Tibial nerve (tissue), 4 donors: ENCODE measurements around the gene CALCOCO1.
"Not testable (repeated sequence)": the region's sequence is repeated elsewhere in the genome, so short reads cannot be mapped to it uniquely, and the experiment has no call there.

Experiments used
- CTCF ChIP-seq, 5 experiments: fragments of 200-600 bp in 3 of 5; fragments of 450-650 bp in 2 of 5; sonication (generic) in 3 of 5; IDR thresholded peaks; one replicate each; pipeline ENCODE4 v1.5.1; 2016 to 2019; ENCODE audit warnings: antibody characterized with exemption in 5 of 5, mild to moderate bottlenecking in 3 of 5, moderate library complexity in 2 of 5
- EP300 ChIP-seq, 2 donors: sonication (generic); formaldehyde crosslinking; IDR thresholded peaks; one replicate each; pipeline ENCODE4 v1.6.1; 2017; ENCODE audit warnings: antibody characterized with exemption in 2 of 2, mild to moderate bottlenecking in 1 of 2
- POLR2A ChIP-seq, 2 donors: fragments of 450-650 bp; IDR thresholded peaks; one replicate each; pipeline ENCODE4 v1.6.1; 2017; ENCODE audit warnings: antibody characterized with exemption in 2 of 2, mild to moderate bottlenecking in 2 of 2, moderate library complexity in 2 of 2

GRCh38 chr12:53680061-53680460 is 47.2 kb downstream of the CALCOCO1 start:
- TF ChIP-seq EP300, POLR2A, CTCF (IDR thresholded peaks at IDR 0.05): not testable (repeated sequence)
